Forelimb muscle (tissue), 1 donor: Measurements from ENCODE around the gene NKD1. TPM values are rescaled to one million over a fixed set of nuclear protein-coding genes. Genes with fewer than 3 reads are reported as not detected.

ENCODE experiments used
- DNase-seq: peaks from one replicate; pipeline ENCODE4 v3.0.0-alpha.2; 2013; ENCODE audit warnings: low read depth
- polyA plus RNA-seq: library from polyadenylated mRNA; unstranded; fragments of 120-200 nt; gene quantifications from one replicate; pipeline ENCODE4 v1.2.1, GENCODE V29; 2013; ENCODE audit not compliant: insufficient read length

Gene NKD1
- polyA plus RNA-seq, 1 donor, result 9.0 TPM

DNA sequence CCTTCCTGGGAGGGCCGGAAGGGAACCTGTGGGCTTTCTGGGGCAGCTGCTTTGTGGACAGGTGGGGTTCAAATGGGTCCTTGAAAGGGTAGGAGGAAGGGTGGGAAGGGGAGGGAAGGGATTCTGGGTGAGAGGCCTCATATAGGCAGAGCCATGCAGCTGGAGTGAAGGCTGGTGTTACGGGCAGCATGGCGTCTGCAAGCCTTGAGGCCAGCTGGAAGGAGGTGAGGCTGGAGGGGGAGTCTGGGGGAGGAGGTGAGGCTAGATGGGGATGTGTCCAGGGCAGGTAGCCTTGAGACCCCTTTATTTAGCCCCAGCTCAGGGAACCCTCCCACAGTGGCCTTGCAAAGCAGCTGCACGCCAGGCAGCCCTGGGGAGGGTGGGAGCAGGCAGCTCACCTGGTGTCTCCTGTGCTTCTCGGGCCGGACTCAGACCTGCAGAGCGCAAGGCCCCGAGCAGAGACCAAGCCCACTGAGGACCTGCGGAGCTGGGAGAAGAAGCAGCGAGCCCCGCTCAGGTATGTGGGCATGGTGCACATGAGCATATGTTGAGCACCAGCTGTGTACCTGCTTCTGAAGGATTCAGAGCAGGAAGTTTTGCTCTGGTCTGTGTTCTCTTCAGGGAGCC is 82.3 kb downstream of the NKD1 start:
- DNase-seq, result no peak

DNA sequence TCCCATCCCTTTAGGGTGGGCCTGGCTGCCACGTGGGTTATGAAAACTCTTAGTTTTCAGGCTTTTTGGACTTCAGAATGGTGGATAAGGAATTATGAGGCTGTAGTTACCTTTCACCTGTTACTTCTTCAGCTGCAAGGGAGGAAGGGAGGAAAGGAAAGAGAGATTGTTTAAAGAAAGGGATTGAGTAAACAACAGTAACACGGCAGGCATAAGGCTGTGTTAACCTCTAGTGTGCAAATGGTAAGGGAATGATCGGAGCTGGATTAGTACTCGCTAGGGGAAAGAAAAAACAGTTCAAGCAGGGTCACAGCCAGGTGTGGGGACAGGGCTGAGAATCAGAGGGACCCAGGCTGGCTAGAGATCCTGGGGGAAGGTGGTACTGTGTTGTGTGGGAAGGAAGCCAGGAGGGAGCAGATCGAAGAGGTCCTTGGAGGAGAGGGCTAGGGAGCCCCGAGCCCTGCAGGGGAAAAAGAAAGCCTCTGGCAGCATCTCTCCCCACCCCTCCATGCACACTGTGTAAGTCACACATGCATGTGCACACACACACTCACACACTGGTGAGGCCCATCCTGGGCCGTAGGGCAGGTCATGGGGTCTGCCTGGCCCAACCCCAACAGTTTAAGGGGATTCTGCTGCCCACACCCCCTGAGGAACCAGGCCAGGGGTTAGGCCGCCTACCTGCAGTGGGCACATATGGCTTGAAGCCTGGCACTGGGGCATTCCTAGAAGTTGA is 83.2 kb downstream of the NKD1 start:
- DNase-seq, result no peak

DNA sequence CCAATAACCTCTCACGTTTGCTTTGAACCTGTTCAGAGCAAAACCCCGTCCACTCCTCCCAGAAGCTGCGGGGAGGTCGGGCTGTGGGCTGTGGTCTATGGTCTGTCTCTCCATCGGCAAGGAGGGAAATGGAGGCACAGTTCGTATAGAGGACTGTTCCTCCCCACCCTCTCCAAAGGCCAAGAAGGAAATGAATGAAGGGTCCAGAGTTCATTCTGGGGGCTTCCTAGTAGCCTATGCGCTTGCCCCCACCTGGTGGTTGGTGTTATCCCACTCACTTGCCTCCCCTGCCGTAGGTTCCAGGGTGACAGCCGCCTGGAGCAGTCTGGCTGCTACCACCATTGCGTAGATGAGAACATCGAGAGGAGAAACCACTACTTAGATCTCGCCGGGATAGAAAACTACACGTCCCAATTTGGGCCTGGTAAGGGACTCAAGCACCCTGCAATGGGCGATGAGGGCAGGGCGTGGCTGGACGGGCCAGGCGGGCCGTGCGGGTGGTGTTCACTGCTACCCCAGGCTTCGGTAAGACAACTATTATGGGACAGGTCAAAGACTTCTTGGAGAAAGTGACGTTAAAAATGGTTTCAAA is 83.9 kb downstream of the NKD1 start:
- DNase-seq, result no peak

DNA sequence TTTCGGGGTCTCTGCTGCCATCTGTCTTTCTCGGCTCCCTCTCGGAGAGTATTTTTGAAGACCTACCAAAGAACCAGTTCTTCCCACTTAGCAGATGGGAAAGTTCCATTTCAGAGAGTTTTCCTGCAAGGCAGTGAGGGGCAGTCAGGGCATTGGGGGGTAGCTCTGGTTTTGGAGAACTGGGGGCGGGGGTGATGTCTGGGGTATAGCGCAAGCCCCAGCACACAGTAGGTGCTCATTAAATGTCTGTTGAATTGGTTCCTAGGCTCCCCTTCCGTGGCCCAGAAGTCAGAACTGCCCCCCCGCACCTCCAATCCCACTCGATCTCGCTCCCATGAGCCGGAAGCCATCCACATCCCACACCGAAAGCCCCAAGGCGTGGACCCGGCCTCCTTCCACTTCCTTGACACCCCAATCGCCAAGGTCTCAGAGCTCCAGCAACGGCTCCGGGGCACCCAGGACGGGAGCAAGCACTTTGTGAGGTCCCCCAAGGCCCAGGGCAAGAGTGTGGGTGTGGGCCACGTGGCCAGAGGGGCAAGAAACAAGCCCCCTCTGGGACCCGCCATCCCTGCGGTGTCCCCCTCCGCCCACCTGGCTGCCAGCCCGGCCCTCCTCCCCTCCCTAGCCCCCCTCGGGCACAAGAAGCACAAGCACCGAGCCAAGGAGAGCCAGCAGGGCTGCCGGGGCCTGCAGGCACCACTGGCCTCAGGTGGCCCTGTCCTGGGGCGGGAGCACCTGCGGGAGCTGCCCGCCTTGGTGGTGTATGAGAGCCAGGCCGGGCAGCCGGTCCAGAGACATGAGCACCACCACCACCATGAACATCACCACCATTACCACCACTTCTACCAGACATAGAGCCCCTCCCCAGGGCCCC is 85.0 kb downstream of the NKD1 start:
- no peak for DNase-seq

DNA sequence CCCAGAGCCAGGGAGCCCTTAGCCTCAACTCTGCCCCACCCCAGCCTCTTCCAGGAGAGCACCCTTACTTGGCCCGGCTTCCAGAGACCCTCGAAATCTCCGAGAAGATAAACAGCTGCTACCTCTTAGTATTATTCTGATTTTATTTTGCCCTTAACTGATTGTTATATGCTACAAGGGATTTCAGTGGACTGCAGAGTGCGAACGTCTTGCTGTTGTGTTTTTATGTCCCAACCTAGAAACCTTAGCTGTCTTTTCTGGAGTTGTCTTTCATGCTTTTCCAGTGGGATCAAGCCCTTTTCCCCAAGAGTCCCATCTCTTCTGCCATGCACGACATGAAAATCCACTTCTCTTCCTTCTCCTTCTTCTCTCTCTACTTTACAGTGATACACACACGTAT is 85.9 kb downstream of the NKD1 start:
- DNase-seq, result no peak

DNA sequence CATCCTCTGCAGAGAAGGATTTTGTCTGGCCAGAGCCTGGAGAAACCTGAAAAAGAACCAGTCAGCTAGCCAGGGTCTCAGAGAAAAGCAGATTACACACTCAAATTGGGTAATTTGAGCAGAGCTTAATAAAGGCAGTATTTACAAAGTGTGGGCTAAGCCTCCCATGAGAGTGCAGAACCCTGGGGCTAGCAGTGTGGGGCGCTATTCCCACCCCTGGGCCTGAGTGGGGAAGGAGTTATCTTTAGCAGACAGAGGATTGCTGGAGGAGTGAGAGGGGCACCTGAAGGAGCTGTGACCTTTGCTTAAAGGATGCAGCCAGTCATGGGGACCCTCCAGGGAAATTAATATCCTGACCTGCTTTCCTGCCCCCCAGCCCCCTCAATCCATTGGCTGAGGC is 86.8 kb downstream of the NKD1 start:
- DNase-seq, result no peak

DNA sequence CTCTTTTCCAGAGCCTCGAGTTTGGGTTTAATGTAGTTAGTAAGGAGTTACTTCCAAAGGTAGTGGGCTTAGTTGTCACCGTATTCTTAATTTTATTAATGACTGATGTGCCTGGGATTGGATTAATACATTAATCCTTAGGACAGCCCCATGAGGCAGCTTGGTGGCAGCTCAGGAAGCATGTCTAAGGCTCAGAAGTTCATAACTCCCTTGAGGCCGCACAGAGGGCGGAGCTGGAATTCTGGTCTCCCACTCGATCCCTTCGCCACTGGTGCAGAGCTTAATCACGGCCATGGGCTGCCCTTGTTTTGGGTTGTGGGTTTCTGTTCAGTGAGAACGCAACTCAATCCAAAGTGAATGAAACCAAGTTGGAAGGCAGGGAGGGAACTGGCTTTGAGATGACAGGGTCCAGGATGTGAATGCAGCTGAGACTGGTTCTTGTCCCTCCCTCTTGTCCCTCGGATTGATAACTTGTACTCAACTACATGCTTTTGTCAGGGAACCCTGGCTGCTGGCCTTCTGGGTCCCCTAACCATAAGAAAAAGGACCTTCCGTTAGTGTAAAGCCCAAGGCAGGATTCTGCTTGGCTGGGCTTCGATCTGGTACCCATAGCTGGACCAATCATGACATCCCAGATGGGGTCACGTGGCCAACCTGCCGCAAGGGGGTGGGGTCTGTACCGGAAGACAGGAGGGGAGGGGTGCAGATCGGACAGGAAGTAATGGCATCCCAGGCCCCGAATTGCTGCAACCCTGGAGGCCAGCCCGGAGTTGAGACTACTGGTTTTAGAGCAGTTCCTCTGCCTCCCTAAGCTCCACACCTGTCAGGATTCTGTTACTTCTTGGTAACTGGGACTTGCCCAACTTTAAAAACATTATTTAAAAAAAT is 87.6 kb downstream of the NKD1 start:
- DNase-seq, result no peak

DNA sequence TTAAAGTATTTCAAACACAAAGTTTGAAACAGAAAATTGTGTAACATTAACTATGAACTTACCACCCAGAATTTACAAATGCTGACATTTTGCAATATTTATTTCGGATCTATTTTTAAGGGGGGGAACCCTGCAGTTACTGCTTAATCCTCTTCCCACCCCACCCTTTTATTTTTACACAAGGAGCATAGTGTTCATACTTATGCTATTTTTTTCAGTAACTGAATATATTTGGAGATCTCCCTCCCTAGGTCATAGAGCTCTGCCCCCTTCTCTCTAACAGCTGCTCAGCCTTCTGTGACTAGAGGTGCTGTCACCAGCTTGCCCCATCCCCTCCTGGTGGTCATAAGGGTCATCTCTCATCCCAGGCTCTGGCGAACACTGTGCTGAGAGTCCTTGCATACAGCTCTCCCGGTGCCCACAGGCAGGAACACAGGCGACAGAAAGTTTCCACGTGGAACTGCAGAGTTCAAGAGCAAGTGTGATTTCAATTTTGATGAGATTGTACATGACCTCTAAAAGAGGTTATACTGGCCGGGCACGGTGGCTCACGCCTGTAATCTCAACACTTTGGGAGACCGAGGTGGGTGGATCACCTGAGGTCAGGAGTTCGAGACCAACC is 88.7 kb downstream of the NKD1 start:
- DNase-seq, result no peak

DNA sequence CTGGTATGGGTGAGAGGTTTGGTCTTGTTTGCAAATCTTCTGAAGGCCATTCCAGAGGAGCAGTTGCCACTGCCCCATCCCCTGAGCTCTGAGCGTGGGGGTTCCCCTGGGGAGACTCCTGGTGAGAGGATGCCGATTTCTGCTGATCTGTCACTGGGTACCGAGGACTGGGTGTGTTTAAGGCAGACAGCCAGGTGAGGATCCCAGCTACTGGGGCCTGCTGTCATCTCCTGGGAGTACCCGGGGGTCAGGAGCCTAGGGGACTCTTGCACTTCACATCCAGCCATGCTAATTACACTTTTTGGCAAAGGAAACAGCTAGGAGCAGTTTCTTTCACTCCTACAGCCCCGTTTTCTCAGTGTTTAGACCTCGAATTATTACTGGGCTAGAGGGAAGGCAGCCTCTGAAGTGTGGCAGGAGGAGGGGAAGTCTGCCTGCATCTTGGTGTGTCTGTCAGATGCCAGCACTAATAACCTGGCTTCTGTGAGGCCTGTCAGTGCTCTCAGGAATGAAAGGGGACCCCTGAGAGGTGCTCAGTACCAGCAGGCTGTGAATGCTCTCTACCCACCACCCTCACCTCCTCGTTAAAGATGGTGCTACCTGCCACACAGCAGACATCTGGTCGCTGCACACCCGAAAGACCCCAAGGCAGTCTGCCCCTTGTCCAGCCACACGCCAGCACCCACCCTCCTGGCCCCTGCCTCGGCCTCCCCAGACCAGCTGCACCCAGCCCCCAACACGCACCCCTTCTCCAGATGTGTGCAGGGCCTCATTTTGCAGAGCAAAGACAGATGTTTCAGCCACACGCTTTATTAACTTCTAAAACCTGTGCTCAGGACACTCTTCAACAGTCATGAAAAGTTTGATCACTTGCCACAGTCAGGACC is 89.8 kb downstream of the NKD1 start:
- DNase-seq, result no peak

DNA sequence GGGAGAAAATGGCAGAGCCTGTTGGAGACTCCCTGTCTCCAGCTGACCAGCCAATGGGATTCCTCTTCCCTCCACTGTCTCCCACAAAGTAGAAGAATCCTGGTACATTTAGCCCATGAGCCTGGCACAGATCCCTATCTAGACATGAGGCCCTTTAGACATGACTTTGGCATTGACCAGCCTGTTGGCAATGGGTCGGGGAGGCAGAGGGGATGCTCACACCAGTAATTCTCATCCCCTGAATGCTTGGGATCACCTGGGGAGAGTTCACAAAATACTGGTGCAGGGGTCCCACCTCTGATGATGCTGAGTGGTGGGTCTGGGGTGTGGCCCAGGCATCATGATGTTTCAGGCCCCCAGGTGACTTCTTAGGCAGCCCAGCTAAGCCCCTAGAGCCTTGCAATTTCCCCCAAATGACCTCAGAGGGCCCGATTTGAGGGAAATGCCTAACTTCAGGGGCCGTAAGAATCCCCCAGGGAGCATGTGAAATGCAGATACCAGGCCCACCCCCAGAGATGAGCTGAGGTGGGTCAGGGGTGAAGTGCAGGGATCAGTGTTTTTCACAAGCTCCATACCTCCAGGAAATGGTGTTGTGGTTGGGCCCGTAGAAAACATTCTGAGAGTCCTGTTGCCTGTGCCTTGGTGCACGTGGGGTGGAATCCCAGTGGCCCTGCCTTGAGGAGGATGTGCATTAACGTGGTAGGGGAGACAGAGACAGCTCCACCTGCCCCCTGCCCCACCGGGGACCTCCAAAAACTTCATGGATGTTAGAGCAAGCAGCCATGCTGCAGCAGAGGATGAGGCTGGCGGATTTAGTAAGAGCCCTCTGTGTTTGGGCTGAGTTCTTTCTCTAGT is 90.8 kb downstream of the NKD1 start:
- DNase-seq, result no peak

DNA sequence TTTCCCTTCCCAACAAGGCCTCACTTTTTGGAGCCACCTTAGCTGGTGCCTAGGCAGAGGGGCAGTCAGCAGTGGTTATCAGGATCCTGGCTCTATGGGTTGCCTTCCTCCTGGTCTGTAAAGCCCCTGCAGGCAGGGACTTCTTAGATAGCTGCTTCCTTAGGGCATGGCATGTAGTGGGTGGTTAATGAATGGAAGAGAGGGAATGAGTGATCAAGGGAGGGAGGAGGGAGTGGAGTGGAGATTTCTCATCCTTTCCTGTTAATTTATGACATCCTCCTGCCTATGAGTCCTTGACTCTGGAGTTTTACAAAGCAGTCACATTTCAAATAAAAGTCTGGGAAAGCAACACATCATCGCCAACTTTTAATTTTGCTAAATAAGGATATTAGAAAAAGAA is 92.2 kb downstream of the NKD1 start:
- DNase-seq, result no peak

DNA sequence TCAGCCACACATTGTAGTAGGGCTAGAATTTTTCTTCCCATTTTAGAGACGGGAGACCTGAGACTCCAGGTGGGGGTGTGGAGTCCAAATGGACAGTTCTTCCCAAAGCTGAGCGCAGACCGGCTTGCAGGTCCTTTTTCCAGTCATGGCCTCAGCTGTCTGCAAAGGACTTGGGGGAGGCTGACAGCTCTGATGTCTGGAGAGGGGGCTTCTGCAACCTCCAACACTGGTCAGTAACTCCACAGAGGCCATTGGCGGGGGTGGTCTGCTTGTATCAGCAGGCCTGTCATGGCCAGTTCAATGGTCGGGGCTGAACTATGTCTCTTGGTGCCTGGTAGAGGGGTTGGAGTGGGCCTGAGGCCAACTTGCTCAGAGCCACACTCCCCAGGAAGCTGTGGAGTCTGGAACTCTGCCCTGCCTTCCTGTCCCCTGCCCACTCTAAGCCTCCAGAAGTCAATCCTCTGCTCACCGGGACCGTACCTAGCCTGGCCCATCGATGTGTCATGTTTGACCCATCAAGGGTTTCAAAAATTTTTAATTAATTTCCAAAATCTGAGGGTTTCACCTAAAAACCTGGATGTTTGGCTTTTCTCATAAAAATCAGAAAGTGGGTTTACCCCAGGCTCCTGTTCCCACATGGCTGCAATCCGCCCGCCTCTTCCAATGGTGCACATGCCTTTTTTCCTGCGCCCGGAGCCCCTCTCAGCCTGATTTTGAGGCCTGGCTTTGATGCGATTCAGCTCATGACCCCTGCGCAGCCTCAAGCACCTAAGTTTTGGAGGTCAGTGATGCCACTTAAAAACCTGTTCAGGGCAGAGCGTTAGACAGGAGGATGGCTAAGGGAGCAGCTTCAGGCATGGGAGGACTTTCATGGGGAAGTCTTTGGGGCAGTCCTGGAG is 93.0 kb downstream of the NKD1 start:
- no peak for DNase-seq

DNA sequence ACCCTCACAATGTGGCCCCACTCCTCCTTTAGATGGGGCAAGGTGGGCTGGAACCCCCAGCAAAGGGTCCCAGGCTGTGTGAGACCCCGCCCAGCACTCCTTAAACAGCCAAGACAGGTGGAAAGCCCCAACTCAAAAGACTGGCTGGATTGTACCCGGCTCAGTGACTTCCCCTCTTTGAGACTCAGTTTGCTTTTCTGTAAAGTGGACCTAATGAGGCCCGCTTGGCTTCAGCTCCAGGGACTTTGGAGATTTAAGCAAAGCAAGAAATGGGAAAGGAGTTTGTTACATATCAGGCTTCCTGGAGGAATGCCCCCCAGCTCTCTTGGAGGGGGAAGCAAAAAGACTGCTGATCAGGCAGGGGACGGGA is 93.6 kb downstream of the NKD1 start:
- DNase-seq, result no peak

DNA sequence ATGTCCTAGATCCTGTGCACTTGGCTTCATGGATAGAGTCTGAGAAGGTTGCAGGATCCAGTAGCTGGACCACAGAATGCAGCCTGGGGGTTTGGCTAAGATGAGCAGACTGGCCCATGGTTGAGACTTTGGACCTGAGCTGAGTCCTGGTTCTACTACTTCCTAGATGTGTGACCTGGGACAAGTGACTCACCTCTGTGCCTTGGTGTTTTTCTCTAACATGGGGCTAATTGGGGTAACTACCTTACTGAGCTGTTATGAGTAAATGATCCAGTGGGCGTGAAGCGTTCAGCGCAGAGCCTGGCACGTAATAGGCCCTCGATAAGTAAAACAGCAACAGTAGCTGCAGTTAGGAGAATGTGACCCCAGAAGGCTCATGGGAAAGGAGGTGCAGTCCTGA is 94.2 kb downstream of the NKD1 start:
- DNase-seq, result no peak

DNA sequence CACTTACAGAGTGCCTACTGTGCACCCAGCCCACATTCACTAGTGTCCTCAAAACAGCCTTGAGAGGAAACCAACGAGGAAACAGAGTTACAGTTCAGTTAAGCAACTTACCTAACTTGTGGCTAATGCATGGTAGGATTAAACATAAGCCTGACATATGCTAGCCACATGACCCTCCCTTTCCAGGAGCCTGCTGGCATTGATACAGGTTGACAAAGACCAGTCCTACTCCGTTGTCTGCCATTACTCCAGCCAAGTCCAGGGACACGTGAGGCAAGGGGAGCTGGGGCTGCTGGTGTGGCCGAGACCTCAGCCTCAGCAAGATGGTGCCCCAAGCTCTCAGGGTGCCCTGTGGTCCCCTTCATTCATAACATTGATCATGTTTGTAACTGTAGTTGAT is 95.0 kb downstream of the NKD1 start:
- no peak for DNase-seq

DNA sequence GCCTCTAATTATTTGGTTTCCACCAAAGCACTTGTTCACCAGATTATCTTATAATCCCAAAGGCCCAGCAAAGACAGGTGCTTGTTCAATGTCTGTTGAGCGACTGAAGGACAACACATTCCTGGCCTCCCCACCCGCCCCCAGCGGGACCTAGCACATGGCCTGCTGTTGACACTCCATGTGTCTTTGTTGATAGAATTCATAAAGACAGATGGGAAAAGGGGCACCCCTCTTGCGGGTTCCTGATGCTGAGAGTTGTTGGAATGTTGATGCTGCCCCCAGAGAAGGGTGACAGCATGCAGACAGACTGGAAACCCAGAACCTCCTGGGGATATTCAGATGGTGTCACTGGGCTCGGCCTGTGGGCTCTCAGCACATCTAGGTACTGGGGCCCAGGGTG is 96.0 kb downstream of the NKD1 start:
- DNase-seq, result no peak

DNA sequence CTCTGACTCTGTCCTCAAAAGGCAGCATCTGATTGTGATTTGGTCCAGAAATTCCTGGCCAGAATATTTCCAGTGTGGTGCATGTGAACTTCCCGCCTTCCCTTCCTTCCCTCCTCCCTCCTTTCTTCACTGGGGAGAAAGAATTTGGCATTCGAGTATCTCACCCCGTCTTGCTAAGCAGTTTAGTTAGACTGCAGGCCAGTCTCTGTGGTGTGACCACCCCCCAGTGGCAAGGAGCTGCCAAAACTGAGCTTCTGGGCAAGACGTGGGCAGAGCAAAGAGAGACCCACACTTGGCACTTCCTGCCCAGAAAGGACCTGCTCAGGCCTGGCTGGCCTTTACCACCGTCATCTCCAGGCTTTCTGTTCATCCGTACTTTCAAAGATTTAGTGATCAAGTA is 96.5 kb downstream of the NKD1 start:
- DNase-seq, result no peak
